ENCODE results near the gene LRRC4C.
"Not testable (repeated sequence)": the region's sequence is repeated elsewhere in the genome, so short reads cannot be mapped to it uniquely, and the experiment has no call there.

LRRC4C gene

DNA sequence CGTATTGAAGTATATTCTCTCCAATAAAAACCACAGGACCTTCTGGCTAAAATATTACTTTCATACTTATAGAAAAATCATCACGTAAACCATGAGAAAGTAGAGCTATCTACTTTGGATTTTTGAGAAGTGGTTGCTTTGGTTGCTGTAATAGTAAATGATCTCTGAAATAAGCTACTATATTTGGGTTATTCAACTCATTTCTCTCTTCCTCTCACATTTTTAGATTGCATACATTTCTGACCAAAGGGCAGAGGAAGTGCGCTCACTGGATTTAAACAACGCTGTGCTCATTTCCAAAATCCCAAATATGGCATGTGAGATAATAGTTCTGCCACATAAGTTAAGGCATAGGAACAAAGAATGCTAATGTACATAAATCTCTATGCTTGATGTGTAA is 357.0 kb downstream of the LRRC4C start:
- DNase-seq = no peak

GRCh38 chr11:41099654-41100053 is 359.8 kb downstream of the LRRC4C start:
- no peak for DNase-seq

GRCh38 chr11:41085123-41085522 is 374.3 kb downstream of the LRRC4C start:
- DNase-seq = no peak

- DNase-seq = no peak
These were observed 377.6 kb downstream of the LRRC4C start for GRCh38 chr11:41081756-41082285.

DNA sequence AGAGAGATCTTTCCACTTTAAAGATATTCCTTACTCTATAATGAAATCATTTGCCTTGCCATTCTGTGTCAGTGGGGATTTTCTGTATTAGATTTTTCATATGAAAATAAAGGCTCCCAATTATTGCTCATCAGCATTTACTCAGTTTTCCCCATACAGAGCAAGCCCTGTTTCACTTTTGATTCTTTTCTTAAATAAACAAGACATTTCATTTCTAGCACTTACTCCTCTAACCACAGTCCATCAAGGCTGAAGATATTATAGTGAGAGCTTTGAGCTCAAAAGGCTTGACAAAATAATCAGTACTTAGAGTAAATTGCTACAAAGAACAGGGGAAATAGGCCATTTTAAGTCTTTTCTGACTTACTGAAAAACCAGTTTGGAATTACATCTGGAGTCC is 385.1 kb downstream of the LRRC4C start:
- no peak for DNase-seq

- DNase-seq = no peak
These were observed 394.0 kb downstream of the LRRC4C start for GRCh38 chr11:41065432-41065831.

DNA sequence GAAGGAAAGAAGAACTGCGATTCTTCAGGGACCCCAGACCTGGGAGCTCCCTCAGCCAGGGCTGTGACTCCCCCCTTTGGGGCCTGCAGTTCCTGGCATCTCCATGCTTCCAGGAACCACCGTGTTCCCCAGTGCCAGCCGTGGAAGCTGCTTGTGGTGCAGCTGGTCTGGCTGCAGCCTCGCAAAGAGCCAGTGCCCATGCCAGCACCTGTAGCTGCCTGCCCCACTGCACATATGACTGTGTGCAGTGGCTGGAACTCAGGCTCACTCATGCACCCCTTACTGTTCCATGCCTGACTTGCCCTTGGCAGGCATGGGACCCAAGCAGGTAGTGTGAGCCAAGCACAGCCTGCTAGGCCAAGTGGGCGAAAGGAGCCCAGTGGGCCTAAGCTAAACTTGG is 401.3 kb downstream of the LRRC4C start:
- DNase-seq = no peak

DNA sequence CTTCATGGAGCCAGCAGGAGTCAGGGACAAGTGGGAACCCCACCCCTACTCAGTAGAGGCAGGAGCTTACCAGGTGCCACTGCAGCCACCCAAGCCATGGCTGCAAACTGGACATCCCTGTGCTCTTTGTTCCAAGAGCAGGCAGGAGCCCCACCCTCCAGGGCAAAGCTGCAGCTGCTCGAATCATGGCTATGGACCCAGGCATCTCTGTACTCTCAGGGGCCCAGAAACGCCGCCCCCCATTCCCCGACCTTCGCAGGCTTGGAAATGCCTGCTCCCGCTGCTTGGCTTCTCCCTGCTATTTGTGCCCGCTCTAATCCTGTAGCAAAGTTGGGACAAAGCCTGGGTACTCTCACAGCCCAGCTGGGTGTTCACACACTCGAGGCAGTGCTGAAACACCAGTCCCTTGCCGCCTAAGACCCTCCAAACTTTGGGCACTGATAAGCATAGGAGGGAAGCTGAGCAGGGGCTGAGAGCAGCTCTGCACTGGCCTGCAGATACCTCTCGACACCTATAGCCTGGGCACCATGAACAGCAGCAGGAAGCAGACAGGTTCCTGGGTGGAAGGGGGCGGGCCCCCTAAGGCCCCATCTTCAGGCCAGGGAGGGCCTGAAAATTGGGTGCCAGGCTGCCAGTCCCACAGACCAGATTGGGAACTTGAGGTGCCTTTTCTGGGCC is 402.4 kb downstream of the LRRC4C start:
- no peak for DNase-seq

GRCh38 chr11:41053894-41054293 is 405.6 kb downstream of the LRRC4C start:
- DNase-seq = no peak

- DNase-seq = no peak
These were observed 407.4 kb downstream of the LRRC4C start for GRCh38 chr11:41051919-41052635.

- no peak for DNase-seq
These were observed 408.7 kb downstream of the LRRC4C start for GRCh38 chr11:41050791-41051190.

GRCh38 chr11:41047229-41047628 is 412.2 kb downstream of the LRRC4C start:
- DNase-seq = no peak

DNA sequence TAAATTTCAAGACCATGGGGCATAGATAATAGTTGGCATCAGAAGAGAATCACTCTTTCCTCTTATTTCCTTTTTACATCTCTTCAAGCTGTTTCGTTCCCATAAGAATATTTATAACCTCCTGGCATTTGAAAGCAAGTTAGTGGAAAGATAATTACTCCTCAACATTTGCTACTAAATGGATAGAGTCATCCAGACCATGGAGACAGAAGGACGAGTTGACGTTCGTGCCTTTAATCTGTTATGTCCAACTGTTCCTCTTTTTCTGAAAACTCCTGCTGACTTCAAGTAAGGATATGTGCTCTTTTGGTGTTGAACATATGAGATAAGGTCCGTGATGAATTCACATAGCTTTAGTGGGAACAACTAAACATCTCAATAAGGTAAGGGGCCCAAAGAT is 414.2 kb downstream of the LRRC4C start:
- DNase-seq = no peak

- no peak for DNase-seq
These were observed 414.7 kb downstream of the LRRC4C start for GRCh38 chr11:41044747-41045146.

GRCh38 chr11:41042688-41043087 is 416.8 kb downstream of the LRRC4C start:
- no peak for DNase-seq

DNA sequence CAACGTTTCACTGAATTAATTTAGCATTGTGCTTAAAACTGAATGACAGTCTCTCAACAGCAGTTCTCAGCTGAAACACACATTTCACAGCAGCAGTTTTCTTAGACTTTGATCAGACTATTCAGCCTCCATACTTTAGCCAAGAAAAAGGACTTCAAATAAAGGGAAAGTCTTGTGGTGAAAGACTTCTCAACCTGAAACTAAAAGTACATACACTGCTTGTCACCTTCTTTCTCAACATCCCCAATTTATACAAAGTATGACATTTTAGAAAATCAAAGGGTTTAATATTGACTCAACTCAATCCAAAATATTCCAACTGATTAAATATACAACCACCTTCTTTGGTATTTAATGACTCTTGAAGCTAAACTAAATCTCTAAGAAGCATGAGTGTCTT is 419.0 kb downstream of the LRRC4C start:
- no peak for DNase-seq

- no peak for DNase-seq
These were observed 419.9 kb downstream of the LRRC4C start for GRCh38 chr11:41039592-41039991.

DNA sequence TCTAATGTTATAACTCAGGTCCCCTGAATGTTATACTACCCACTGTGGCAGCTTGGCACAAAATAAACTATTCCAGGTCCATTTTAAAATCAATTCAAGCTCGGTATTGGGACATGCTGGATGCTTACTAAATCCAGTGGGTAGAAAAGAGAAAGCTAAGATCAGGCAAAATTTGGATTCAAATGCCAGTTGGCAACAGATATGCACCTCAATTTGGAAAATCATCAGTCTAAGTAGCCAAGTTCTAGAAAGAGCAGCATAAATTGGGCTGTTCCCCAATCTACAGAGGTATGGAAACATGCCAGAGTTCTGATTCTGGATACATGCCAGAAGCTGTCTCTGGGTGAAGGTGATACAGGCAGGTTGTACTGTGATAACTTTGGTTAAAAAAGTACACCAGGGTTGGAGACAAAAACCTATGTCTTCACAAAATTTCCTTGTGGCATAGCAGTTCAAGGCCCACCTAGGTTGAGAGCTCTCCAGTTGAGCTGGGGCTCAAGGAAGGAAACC is 427.8 kb downstream of the LRRC4C start:
- no peak for DNase-seq

- no peak for DNase-seq
These were observed 439.2 kb downstream of the LRRC4C start for GRCh38 chr11:41020259-41020658.

DNA sequence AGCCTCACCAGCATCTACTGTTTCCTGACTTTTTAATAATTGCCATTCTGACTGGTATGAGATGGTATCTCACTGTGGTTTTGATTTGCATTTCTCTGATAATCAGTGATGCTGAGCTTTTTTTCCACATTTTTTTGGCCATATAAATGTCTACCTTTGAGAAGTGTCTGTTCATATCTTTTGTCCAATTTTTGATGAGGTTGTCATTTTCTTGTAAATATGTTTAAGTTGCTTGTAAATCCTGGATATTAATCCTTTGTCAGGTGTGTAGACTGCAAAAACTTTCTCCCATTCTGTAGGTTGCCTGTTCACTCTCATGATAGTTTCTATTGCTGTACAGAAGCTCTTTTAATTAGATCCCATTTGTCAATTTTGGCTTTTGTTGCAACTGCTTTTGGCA is 439.8 kb downstream of the LRRC4C start:
- DNase-seq = not testable (repeated sequence)

- DNase-seq = no peak
These were observed 441.2 kb downstream of the LRRC4C start for GRCh38 chr11:41018224-41018623.

DNA sequence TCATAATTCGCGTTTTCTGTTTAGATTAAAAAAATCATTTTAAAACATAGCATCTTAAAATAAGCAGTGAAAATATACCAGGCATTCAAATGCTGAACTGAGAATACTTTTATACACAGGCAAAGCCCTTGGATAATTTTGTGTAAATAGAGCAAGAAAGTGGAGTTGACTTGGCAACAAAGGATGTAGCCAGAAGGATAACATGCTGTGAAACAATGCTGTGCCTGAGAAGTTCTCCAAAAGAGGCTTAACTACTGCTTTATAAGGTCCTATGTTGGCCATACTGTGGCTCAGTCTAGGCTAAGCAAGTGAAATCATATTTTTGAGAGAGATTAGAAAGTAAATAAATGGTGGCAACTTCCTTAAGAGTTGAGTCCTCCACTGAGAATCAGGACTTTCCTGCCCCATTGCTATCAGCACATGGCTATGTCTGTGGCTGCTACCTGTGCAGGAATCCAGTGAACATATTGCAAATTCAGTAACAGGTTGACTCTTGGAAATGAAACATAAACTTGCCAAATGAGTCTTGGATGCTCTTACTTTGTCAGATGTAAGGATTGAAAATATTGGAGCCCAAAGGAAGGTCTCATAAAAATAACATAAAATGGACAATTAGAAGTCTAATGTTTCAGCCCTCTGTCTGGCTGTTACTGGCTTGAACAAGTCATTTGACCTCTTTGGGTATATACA is 448.9 kb downstream of the LRRC4C start:
- DNase-seq = no peak

DNA sequence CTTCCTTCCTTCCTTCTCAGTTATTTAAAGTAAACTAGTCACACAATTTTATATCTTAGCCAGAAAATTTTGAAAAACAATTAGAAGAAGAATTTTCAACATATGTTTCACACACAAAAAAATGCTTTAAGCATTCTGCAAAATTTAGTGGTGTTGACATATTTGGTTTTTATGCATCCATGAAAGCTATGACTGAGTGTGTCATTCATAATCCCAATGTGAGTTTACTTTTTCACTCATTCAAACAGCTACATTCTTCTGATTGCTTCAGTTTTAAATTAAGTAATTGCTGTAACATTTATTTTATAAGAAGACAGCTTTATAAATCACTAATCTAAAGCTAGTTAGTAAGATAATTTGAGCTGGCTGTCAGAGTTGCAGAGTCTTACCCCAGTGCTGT is 453.5 kb downstream of the LRRC4C start:
- no peak for DNase-seq
